Activated gamma-delta T cell treated with Interleukin-2 at 50 U/mL for 16 hours (primary cell): ENCODE results near the gene UBE2R2.

Experiments used
- DNase-seq: peaks from one replicate; pipeline ENCODE4 v3.0.0-alpha.2; 2020

The UBE2R2 gene

DNA sequence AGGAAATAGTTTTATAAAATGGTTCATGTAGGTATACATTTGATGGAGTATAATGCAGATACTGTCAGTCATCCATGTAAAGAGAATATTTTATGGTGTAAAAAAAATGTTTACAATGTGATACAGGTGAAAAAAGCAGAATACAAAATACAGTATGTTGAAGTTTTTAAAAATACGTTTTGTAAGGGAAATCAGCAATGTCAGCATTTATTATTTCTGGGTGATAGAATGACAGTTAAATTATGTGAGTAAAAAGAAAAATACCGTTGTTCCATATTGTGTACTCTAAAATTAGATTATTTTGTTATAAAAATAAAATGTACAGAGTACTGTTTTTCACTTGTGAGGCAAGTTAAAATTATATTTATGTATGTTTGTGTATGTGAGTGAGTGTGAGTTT, 69.0 kb downstream of the UBE2R2 start:
- no peak for DNase-seq

DNA sequence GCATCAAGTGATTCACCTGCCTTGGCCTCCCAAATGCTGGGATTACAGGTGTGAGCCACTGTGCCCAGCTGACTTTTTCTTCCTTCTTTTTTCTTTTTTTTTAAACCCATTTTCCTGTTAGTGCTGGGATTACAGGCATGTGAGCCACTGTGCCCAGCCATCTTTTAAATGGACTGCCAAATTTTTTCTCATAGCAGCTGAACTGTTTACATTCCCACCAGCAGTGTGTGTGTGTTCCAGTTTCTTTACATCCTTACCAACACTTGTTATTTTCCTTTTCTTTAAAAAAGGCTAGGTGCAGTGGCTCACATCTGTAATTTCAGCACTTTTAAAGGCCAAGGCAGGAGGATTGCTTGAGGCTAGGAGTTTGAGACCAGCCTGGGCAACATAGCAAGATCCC, 76.9 kb downstream of the UBE2R2 start:
- no peak for DNase-seq

DNA sequence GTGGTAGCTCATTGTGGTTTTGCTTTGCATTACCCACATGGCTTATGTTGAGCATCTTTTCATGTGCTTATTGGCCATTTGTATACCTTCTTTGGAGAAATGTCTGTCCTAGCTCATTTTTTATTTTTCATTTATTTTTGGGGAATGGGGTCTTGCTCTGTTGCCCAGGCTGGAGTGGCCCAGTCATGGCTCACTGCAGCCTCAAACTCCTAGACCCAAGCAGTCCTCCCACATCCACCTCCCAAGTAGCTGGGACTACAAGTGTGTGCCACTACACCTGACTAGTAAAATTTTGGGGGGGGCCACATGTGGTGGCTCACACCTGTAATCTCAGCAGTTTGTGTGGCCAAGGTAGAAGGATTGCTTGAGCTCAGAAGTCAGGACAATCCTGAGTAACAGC, 77.4 kb downstream of the UBE2R2 start:
- no peak for DNase-seq

DNA sequence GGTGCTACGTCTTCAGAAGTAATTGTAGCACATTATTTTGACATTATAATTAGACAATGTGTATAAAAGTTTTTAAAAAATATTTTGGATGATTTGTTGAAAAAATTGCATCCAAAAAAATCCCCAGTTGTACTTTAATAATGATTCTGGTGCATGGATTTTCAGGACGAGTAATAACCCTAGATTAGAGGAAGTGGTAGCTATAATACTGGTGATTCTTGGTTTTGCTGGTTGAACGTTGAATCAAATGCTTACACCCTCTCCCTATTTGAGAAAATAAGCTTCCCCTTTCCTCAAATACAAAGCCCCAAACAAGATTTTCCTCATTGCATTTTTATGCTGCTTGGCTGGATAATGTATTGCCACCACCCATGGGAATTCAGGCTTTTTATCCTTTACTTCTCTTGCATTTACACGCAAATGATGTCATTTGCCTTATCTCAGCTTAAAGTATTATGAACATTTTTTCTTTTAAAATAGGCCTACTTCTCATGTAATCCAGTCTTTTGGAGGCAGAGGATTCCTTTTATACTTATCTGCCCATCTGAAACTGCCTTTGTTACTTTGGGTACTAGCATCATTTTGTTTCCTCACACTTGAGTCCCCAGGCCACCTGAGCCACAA, 86.3 kb downstream of the UBE2R2 start:
- no peak for DNase-seq

DNA sequence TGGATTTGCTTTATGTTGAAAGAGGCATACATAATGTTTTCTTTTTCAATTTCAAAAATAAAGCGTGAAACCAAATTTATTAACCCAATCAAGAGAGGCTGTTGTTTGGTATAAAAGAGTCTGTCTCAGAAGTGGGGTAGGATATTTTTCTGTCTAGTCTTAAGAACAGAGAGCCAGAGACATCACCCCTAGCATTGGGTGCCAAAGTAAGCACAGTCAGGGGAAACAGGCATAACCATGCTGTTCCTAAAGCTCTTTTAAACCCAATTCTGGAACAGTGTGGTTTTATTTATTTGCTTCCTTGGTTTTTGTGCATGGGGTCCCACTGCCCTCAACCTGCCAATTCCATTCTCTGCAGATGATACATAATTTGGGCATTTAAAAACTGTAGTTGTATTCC, 88.2 kb downstream of the UBE2R2 start:
- no peak for DNase-seq

DNA sequence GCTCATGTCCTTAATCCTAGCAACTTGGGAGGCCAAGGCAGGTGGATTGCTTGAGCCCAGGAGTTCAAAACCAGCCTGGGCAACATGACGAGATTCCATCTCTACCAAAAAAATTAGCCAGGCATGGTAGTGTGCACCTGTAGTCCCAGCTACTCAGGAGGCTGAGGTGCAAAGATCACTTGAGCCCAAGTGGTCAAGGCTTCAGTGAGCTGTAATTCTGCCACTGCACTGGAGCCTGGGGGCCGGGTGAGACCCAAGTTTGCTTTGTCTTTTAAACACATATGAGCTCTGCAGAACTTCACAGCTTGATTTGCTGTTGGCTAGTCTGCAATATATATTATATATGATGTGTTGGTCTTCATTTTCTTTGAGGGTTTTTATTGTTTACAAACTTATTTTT, 89.8 kb downstream of the UBE2R2 start:
- no peak for DNase-seq

DNA sequence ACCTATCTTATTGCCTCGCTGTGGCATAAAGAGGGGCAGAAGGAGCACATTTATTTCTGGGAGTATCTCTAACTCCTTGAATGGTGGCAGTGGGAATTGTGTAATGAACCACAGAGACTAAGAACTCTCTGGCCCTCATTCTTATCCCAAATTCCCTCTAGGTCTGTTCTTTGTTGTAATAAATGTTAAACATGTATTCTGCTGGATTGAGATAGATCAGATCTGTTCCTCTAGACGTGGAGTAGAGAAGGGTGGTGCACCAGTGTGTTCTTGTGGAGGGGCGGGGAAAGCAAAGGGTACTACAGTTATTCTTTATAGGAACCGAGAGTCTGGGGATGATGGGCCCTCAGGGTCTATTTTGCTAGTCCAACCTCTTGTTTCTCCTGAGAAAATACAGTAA, 90.4 kb downstream of the UBE2R2 start:
- no peak for DNase-seq

DNA sequence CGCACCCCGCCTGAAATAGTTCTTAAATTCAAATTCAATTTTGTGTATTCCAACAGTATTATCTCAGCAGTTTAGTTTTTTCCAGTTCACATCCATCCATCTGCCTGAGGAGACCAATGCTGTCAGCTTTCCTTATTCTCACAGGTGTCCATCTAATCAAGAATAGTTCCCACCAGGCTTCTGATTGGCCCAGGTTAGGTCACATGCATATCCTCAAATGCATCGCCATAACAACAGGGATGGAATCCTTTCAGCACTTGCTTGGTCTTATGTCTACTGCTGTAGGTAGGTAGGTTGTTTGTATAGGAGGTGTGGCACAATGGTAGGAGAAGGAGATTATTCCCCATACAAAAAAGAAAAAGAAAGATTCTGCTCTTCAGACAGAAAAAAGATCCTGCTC, 91.2 kb downstream of the UBE2R2 start:
- DNase-seq: no peak

DNA sequence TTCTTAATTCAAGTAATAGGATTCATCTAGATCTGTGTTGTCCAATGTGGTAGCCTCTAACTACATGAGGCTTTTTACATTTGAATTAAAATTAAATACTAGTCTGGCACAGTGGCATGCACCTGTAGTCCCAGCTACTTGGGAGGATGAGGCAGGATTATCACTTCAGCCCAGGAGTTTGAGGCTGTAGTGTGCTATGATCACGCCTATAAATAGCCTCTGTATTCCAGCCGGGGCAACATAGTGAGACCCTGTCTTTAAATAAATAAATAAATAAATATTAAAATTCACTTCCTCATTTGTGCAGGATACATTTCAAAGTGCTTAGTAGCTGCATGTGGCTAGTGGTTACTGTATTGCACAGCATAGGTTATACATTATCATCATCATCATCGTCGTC, 91.8 kb downstream of the UBE2R2 start:
- DNase-seq: no peak

DNA sequence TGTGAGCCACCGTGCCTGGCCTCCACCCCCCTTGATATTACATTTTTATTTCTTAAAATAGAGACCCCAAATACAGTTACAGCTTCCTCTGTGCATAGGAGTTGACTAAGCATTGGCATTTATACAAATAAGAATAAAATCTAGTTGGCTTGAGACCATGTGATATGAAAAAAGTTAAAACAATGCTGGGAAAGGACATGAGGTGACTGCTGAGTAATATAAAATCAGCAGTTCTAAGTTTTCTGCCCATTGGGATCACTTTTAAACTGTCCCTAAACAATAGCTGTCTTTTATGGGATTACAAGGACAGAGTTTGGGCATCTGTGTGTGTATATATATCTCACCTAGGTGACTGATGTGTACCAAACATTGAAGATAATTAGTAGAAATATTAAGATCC, 96.6 kb downstream of the UBE2R2 start:
- DNase-seq: no peak

DNA sequence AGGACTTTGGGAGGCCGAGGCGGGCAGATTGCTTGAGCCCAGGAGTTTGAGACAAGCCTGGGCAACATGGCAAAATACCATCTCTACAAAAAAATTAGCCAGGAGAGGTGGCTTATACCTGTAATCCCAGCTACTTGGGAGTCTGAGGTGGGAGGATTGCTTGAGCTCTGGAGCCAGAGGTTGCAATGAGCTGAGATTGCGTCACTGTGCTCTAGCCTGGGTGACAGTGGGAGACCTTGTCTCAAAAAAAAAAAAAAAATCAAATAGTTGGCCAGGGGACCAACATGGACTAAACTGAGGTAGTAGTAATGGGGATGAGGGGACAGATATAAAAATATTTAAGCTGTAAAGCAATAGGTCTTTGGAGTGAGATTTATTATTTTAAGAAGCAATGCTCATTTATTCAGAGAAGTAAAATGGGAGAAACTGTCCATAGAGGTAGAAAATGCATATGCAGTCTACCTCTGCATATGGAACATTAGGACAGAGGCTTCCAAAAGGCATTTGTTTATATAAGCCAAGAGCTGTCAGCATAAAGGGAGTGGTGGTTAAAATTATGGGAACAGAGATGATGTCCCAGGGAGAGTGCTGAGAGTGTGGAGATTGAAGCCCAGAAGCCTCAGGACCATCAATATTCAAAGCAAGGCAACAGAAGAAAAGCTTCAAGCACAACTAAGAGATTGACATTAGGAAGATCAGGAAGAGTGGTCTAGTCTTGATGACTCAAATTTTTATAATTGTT, 98.1 kb downstream of the UBE2R2 start:
- no peak for DNase-seq

DNA sequence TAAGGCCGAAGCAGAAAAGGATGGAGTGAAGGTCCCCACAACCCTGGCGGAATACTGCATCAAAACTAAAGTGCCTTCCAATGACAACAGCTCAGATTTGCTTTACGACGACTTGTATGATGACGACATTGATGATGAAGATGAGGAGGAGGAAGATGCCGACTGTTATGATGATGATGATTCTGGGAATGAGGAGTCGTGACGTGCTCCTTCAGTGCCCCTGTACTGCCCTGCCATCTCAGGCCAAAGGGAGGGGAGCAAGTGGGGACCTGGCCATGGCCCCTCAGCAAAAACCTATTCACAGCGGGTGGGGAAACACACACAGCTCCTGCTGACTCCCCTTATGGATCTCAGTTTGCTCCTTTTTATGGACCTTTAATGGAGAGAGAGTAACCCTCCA, 100.1 kb downstream of the UBE2R2 start:
- no peak for DNase-seq

DNA sequence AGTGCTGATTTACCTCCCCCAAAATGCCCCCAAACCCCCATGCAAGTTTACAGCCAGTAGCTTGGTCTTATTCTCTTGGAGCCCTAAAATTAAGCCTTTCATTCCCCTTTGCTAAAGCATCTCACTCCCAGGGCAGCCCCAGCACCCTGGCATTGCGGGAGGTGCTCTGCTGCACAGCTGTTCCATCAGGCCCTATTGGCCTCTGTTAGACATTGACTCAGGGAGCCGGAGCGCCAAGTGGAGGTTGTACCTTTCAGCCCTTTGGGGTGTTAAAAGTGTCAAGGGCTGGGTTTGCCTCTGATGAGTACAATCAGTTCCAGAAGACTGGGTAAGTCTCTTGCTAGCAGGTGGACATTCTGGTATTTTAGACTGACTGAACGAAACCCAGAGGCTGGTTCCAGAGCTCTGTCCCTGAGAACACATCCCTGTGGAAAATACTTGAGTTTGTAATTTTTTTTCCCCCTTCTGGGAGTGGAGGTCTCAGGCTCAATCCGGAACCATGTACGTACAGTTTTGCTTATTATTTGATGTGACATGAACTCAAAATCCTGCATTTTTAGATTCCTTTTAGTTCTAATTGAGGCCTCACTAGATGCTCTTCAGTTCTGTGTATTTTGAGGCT, 102.4 kb downstream of the UBE2R2 start:
- no peak for DNase-seq

DNA sequence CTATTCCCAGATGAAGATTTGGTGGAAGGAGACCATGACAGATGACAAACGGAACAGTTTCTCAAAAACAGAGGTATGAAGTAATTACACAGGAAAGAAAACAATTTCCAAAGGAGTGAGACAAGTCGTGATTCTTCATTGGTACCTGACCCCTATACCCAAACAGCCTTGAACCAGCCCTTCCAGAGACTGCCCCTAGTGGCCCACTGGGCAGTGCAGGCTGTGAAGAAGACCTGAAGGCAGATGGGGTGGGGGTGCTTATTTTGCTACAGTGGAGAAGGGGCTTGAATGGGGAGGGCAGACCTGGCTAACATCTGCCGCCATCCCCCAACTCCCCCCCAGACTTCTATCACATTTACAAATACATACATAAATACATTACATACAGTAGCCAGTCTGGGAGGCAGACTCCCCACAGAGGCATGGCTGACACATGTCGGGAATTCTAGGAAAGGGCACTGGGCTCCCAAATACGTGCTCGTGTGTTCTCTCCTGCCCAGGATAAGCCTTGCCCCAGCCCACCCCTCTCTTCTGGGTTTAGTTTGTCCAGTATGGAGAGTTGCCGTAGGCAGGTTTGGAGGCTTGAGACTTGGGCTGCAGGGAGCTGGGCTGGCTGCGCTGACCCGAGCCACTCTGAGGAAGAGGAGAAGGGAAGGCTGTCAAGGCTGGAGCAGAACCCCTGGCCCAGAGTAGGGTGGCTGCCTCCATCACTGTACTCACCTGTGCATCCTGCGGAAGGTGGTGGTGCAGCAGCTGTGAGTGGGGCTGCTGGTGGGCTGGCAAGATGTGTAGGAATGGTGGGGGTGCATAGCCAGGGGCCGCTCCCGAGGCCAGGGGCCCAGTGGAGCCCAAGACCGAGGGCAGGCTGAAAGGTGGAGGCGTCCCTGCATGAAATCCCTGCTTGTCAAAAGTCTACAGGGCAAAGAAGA, 105.3 kb downstream of the UBE2R2 start:
- no peak for DNase-seq

DNA sequence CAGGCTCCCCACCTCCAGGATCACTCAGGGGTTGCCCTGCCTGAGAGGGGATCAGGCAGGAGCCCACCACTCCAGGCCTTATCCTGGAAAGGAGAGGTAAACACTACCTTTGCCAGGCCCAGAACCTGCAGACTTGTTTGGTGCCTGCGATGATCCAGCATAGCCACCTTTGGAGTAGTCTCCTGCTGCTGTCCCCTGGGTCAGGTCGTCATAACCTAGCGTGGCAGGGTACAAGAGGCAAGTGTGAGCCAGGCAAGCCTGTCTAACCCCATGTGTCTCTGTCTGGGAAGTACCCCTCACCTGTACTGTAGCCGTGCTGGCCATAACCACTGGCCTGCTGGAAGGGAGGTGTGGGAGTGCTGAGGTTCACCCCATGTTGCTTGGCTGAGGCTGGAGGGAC, 106.1 kb downstream of the UBE2R2 start:
- DNase-seq: no peak

DNA sequence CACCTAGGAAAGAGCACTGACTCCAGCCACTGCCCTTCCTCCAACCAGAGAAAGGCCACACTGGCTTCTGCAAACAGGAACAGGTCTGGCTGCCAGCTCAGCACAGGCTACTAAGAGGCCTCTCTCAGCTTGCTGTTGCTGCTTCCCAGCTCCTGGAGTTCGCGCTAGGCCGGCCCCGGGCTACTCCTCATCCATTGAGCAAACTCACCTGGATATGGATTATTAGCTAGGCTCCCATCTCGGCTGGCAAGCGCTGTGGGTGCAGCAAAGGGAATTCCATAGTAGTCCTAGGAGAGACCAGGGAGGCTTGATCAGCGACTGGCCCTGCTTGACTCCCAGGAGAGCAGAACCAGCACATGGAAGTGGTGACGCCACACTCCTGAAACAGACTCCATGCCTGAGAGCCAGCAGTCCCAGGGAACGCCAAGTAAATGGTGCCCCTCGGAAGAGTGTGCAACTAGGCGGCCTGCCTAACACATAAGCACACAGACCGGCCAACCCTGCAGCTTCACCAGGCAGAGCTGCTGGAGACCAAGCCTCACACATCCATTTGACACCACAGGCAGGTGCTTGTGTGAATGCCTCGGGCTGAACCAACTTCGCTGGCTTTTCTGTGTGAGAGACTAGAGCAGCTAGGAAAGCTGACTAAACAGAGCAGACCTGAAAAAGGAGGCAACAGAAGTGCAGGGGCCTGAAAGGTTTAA, 107.2 kb downstream of the UBE2R2 start:
- DNase-seq: no peak

DNA sequence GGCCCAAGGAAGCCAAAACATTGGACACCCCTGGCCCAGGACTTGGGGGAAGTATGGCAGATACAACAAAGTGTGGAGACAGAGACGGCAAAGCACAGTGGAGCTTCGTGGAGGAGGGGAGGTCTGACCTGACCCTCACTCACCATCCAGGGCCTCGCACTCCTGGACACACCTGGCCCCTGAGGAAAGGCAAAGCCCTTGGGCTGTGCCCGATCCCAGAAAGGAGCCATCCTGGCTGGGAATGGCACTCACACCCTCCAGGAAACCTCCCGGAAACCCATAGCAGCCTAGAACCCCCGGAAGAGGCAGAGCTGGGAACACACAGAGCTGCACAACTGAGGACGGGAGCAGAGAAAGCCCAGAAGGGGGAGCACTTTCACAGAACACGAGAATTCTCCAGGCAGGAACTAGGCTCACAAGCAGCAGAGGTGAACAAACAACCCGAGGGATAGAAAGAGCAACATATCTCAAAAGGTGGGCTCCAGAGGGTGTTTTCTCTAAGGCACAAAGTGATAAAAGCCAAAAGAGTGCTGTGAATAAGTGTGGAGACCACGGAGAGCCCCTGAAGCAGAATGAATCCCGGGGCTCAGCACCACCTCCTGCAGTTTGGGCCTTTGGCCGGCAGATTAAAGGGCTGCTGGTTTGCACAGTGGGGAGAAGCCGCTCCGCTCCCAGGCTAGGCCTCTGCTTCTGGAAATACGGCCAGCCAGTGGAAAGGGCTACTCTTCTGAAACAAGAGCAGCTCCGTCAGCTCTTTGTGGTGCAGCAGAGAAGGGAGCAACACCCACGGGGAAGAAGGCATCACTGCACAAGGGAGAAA, 108.2 kb downstream of the UBE2R2 start:
- no peak for DNase-seq

DNA sequence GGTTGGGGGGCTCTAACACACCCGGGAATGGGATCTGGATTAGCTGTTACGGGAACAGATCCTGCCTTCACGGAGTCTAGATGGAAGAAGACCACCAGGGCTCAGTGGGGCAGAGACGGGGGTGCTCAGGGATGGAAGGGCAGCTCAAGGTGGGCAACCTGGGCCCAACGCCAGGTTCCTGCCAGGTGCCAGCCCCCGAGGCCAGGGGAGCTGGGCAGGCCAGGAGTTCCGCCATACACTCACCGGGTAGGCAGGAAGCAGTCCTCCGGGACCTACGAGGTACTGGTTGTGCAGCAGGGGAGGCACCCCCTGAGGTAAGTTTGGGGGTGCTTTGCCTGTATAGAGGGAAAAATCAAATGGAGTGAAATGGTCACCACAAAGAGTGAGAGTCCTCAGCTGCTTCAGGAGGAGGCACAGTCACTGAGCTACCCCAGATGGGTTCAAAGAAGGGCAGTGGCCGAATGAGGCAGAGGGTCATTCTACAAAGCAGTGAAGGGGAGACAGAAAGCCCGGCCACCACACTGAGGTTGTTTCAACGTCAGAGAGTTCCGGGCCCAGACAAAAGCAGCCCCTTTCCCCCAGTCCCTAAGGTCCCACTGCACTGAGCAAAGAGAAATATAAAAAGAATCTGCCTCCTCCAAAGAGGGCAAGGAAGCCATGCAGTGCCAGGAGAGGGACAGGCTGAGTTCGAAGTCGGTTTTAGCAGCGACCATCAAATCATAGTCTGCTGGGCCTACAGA, 110.0 kb downstream of the UBE2R2 start:
- no peak for DNase-seq

DNA sequence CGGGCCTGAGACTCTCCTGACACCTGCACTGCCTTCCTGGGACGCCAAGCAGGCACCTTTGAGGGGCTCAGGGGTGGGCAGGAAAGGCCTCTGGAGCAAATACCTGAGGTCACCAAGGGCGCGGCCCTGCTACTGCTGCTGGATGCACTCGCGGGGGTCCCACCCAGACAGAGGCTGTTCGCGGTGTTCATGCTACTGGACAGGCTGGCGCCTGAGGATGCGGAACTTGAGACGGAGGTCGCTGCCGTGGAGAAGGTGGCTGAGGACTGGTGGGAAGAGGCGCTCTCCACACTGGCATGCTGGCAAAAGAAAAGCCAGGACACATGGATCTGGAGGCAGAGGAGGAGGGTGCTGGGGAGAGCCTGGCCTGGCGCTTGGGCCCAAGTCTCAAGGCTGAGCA, 110.7 kb downstream of the UBE2R2 start:
- DNase-seq: no peak

DNA sequence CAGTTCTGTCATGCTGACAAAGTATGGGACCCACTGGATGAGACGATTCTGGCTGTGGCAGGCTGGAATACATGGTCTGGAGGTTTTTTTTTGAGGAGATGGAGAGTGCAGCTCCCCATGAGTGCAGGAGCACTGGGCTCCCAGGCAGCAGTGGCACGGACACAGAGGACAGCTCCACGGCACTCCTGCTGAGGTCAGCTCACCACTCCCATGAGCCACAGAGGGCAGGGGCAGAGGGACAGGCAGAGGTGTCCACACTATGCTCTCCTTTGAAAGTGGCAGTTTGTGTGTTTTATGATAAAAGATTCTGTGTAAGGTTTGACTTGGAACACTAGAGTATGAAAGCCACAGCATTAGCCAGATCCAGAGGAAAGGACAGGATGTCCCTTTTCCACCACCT, 114.4 kb downstream of the UBE2R2 start:
- no peak for DNase-seq
